Measurements from ENCODE around the gene SPAG17. TPM values are rescaled to one million over a fixed set of nuclear protein-coding genes. Genes with fewer than 3 reads are reported as not detected.

The SPAG17 gene
- total RNA-seq, 1 donor from 2014 or later: not detected

DNA sequence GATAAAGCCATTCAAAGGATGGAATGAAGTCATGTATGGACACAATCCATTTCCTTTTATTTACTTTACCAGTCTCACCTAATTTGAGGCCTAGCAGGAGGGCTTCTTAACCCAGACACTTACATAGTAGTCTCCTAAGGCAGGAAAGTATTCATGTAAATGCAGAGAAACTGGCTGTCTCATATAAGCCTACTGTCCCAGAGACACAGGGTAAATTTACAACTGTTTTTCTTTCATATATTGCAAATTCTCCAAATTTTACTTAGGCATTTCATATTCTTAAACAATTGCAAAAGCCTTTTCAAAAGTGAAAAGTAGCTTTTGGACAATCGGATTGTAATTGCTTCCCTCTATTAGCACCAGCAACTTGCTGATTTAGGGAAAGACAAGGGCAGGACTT, 29.9 kb downstream of the SPAG17 start:
- Histone ChIP-seq H3K36me3 (no peaks in the 10 kb centered on the region), H3K27ac (replicated peaks) (no peak overlapping the region), H3K4me3 (no peak overlapping the region), H3K9me3 (replicated peaks) (no peaks in the 10 kb centered on the region), H3K4me1 (no peaks in the 10 kb centered on the region), H3K27me3 (ENCODE audit: low read depth) (peaks cover 1% of the 10 kb centered on the region)
- no peak for DNase-seq
- TF ChIP-seq CTCF (IDR thresholded peaks at IDR 0.05; ENCODE audit: borderline replicate concordance): no peak
- intact Hi-C loops (cut with micrococcal nuclease): no loop called here

GRCh38 chr1:118154220-118154619, 30.8 kb downstream of the SPAG17 start:
- intact Hi-C loops (cut with micrococcal nuclease): no loop called here
- Histone ChIP-seq H3K27ac (replicated peaks) (no peak overlapping the region), H3K4me3 (no peak overlapping the region), H3K9me3 (replicated peaks) (no peaks in the 10 kb centered on the region), H3K4me1 (no peaks in the 10 kb centered on the region), H3K27me3 (ENCODE audit: low read depth) (peaks cover 6% of the 10 kb centered on the region), H3K36me3 (no peaks in the 10 kb centered on the region)
- TF ChIP-seq CTCF (IDR thresholded peaks at IDR 0.05; ENCODE audit: borderline replicate concordance): peak; percentile 41
- no peak for DNase-seq

GRCh38 chr1:118151312-118151937, 33.6 kb downstream of the SPAG17 start:
- DNase-seq: no peak
- peak; percentile 70 for TF ChIP-seq CTCF (IDR thresholded peaks at IDR 0.05; ENCODE audit: borderline replicate concordance)
- Histone ChIP-seq H3K36me3 (no peaks in the 10 kb centered on the region), H3K4me3 (no peak overlapping the region), H3K9me3 (replicated peaks) (no peaks in the 10 kb centered on the region), H3K27ac (replicated peaks) (no peak overlapping the region), H3K27me3 (ENCODE audit: low read depth) (peaks cover 9% of the 10 kb centered on the region), H3K4me1 (no peaks in the 10 kb centered on the region)
- intact Hi-C loops (cut with micrococcal nuclease): no loop called here

GRCh38 chr1:118149799-118150198, 35.2 kb downstream of the SPAG17 start:
- Histone ChIP-seq H3K9me3 (replicated peaks) (no peaks in the 10 kb centered on the region), H3K4me1 (no peaks in the 10 kb centered on the region), H3K27ac (replicated peaks) (no peak overlapping the region), H3K36me3 (no peaks in the 10 kb centered on the region), H3K4me3 (no peak overlapping the region), H3K27me3 (ENCODE audit: low read depth) (peaks cover 9% of the 10 kb centered on the region)
- no peak for TF ChIP-seq CTCF (IDR thresholded peaks at IDR 0.05; ENCODE audit: borderline replicate concordance)
- no peak for DNase-seq
- intact Hi-C loops (cut with micrococcal nuclease): no loop called here

DNA sequence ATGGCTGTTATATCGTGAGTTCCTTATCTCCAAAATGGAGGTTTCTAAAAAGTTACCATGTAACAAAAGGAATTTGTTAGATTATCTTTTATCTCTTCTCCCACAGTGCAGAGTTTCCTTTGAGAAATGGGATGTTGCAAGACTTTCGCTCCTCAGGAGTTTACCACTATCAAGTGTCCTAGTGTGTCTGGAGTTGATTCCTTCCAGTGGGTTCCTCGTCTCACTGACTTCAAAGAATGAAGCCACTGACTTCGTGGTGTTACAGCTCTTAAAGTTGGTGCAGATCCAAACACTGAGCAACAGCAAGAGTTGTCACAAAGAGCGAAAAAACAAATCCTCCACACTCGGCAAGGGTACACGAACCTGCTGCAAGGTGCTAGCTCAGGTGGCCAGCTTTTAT, 37.0 kb downstream of the SPAG17 start:
- Histone ChIP-seq H3K27ac (replicated peaks) (no peak overlapping the region), H3K36me3 (no peaks in the 10 kb centered on the region), H3K27me3 (ENCODE audit: low read depth) (peaks cover 20% of the 10 kb centered on the region), H3K4me1 (no peaks in the 10 kb centered on the region), H3K4me3 (no peak overlapping the region), H3K9me3 (replicated peaks) (no peaks in the 10 kb centered on the region)
- intact Hi-C loops (cut with micrococcal nuclease): no loop called here
- no peak for TF ChIP-seq CTCF (IDR thresholded peaks at IDR 0.05; ENCODE audit: borderline replicate concordance)
- no peak for DNase-seq
